Ishikawa (cell line): ENCODE results near the gene SERTAD2.

Experiments
- CEBPB ChIP-seq: IDR thresholded peaks from 2 replicates; pipeline ENCODE4 v1.6.1; 2012
- CREB1 ChIP-seq: IDR thresholded peaks from 2 replicates; pipeline ENCODE4 v1.6.1; 2012; ENCODE audit warnings: low read depth
- EGR1 ChIP-seq: IDR thresholded peaks from 2 replicates; pipeline ENCODE4 v1.6.1; 2012
- EP300 ChIP-seq: IDR thresholded peaks from 2 replicates; pipeline ENCODE4 v1.6.1; 2012; ENCODE audit warnings: borderline replicate concordance
- FOXM1 ChIP-seq: IDR thresholded peaks from 2 replicates; pipeline ENCODE4 v1.6.1; 2012; ENCODE audit warnings: low read depth, borderline replicate concordance
- NFIC ChIP-seq: IDR thresholded peaks from 2 replicates; pipeline ENCODE4 v1.6.1; 2012
- RAD21 ChIP-seq: IDR thresholded peaks from 2 replicates; pipeline ENCODE4 v1.6.1; 2012; ENCODE audit warnings: low read depth
- REST ChIP-seq: IDR thresholded peaks from 2 replicates; pipeline ENCODE4 v1.6.1; 2012; ENCODE audit warnings: low read depth, mild to moderate bottlenecking
- TAF1 ChIP-seq: IDR thresholded peaks from 2 replicates; pipeline ENCODE4 v1.6.1; 2012; ENCODE audit warnings: low read depth, mild to moderate bottlenecking
- TCF12 ChIP-seq: IDR thresholded peaks from 2 replicates; pipeline ENCODE4 v1.6.1; 2012; ENCODE audit warnings: low read depth
- TEAD4 ChIP-seq: IDR thresholded peaks from 2 replicates; pipeline ENCODE4 v1.6.1; 2012
- USF1 ChIP-seq: IDR thresholded peaks from 2 replicates; pipeline ENCODE4 v1.6.1; 2012
- YY1 ChIP-seq: IDR thresholded peaks from 2 replicates; pipeline ENCODE4 v1.6.1; 2012; ENCODE audit warnings: low read depth
- ZBTB7A ChIP-seq: IDR thresholded peaks from 2 replicates; pipeline ENCODE4 v1.6.1; 2012; ENCODE audit warnings: low read depth
- TF ChIP-seq, protein P1 (sequence below): IDR thresholded peaks from 2 replicates; pipeline ENCODE4 v1.6.1; 2012

Gene SERTAD2

DNA sequence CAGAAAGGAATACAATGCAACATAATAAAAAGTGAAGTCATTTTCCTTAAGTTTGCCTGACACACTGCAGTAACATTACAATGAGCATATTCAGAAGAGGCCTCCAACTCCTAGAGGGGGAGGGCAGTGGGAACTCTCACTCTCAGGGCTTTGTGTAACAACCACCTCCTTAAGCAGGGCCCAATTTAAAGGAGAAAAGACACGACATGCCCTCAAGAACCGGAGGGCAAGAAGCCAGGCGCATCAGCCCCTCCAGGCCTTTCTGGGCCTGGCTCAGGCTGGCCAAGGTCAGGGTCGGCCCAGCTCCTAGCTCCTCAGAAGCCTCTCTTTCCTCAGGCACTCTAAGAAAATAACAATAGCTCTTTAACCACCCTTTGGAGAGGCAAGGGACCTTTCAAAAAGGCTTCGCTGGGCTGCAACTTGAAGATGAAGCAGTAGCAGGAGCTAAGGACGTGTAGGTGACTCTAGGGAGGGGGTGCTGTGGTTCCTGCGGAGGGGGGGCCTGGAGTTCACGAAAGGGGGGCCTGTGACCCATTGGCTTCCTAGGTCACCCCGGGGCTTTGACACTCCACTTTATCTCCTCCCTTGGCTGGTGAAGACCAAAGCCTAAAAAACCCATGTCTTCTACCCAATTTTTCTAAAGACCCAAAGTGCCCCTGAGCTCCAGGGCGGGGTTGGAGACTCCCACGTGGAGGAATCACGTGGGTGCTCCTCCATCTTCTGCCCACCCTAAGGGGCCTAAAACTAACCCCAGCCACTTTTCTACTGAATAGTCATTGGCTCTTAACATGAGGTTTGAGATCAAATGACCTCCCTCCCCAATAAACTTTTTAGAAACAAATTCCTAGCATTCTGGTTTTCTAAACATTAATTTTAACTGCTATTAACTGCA, 13.3 kb downstream of the SERTAD2 start:
- TF ChIP-seq CREB1 = no peak

DNA sequence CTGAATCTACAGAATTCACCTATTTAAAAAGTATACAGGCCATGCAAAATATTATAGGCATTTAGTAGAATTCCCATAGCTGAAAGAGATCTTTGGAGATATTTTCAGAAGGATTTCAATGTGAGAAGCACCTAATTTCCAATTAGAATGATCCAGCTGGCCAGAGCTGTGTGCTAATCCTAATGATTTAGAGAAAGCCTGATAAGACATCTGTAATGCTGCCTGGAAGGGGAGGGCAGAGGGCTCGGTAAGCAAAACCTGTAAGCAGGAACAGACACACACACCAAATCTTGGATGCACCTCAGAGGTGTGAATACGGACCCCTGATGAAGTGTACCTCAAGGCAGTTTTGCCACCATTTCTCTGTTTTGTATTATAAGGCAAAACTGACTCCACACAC, 14.0 kb downstream of the SERTAD2 start:
- TF ChIP-seq CREB1 (no peak), YY1 (no peak), NFIC (no peak)

DNA sequence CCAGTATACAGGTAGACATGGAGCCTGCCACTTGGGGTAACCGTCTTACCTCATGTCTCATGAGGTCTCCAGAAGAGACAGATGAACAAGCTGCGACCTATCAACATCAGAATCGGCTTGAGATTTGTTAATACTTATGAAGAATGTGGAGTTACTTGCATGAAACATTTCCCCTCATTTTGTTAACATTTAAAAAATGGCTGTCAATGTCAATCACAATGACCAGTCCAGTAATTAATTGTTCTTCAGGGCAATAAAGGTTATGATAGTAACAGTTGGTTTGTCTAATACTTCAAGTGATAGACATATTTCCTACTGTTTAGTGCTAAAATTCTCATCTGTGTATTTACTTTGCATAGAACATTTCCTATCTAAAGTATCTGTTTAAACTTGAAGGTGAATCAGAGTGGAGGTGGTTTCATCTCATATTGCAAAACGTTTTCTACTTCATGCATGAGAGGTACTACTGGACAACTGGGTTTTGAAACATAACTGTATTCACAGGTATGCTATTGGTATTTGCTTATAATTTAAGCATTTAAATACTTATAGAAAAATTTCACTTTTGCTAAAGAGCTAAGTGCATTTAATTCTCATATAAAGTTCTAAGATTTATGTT, 15.1 kb downstream of the SERTAD2 start:
- no peak for TF ChIP-seq CREB1
- TF ChIP-seq NFIC = no peak
- no peak for TF ChIP-seq YY1
- TF ChIP-seq EP300 = no peak
- no peak for TF ChIP-seq FOXM1
- no peak for TF ChIP-seq CEBPB
- TF ChIP-seq EGR1 = no peak

- TF ChIP-seq TAF1 = no peak
- no peak for TF ChIP-seq ZBTB7A
- TF ChIP-seq TCF12 = no peak
- TF ChIP-seq YY1 = no peak
- no peak for TF ChIP-seq CEBPB
- no peak for TF ChIP-seq EP300
- no peak for TF ChIP-seq EGR1
Observed at GRCh38 chr2:64637931-64638330, 15.8 kb downstream of the SERTAD2 start.

GRCh38 chr2:64637000-64637635, 16.6 kb downstream of the SERTAD2 start:
- no peak for TF ChIP-seq RAD21
- TF ChIP-seq EP300 = no peak
- no peak for TF ChIP-seq CEBPB
- TF ChIP-seq TCF12 = no peak

DNA sequence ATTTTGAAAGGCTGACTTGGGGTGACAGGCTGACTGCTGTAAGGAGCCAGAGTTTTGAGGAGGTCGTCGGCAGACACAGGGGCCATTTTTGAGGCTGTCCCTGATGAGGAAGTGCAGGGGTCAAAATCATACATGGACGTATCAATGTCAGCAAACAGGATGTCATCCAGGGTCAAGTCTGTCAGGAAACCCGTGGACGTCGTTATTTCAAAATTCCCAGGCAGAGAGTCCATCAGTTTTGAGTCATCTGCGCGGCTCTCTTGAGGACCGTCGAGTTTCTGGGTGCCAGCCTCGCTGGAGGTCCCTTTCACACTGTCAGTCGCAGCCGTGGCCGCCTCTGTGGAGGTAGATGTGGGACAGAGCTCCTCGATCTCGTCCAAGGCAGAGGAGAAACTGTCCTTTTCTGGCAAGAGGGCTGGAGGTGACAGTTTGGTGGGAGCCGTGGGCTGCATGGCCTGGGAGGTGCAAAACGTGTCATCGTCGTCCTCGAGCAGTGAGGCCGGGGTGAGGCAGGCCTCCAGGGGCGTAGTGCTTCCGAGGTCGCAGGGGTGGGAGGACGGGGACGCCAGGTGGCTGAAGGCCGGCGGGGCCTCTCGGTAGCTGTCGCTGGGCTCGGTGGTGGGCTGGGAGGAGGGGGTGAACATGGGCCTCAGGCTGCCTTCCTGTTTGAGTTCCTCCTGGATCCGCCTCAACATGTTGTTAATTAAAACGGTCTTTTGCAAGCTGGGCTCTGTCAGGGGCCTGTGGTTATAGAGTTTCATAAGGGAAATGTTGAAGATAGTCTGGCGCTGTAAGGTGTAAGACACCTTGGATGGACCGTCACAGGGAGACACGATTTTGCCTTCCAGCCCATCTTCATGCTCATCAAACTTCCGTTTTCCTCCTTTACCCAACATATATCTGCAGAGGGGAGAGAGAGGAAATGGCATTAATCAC, 17.5 kb downstream of the SERTAD2 start:
- no peak for TF ChIP-seq CEBPB
- TF ChIP-seq CREB1 = no peak
- no peak for TF ChIP-seq TCF12
- TF ChIP-seq EGR1 = no peak
- TF ChIP-seq EP300 = no peak
- no peak for TF ChIP-seq TAF1
- no peak for TF ChIP-seq ZBTB7A

GRCh38 chr2:64634345-64635267, 19.1 kb downstream of the SERTAD2 start:
- TF ChIP-seq YY1 (no peak), TEAD4 (no peak), RAD21 (no peak), EGR1 (no peak), FOXM1 (no peak), NFIC (no peak)
- TF ChIP-seq, protein P1, sequence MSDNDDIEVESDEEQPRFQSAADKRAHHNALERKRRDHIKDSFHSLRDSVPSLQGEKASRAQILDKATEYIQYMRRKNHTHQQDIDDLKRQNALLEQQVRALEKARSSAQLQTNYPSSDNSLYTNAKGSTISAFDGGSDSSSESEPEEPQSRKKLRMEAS = no peak

GRCh38 chr2:64632835-64633819, 20.6 kb downstream of the SERTAD2 start:
- TF ChIP-seq NFIC (no peak), ZBTB7A (no peak), CEBPB (no peak), YY1 (no peak), EGR1 (no peak), CREB1 (no peak), EP300 (no peak), REST (no peak), FOXM1 (no peak), TEAD4 (no peak), TCF12 (no peak), RAD21 (no peak), USF1 (no peak), TAF1 (no peak)
- TF ChIP-seq, protein P1 = no peak
